GM21786 (cell line): Measurements from ENCODE around the gene ARVCF.

Experiments
- ATAC-seq: cut with Tn5 transposase; IDR thresholded peaks from one replicate; pipeline ENCODE4 v1.9.1; 2021; ENCODE audit not compliant: unreplicated experiment

The ARVCF gene

DNA sequence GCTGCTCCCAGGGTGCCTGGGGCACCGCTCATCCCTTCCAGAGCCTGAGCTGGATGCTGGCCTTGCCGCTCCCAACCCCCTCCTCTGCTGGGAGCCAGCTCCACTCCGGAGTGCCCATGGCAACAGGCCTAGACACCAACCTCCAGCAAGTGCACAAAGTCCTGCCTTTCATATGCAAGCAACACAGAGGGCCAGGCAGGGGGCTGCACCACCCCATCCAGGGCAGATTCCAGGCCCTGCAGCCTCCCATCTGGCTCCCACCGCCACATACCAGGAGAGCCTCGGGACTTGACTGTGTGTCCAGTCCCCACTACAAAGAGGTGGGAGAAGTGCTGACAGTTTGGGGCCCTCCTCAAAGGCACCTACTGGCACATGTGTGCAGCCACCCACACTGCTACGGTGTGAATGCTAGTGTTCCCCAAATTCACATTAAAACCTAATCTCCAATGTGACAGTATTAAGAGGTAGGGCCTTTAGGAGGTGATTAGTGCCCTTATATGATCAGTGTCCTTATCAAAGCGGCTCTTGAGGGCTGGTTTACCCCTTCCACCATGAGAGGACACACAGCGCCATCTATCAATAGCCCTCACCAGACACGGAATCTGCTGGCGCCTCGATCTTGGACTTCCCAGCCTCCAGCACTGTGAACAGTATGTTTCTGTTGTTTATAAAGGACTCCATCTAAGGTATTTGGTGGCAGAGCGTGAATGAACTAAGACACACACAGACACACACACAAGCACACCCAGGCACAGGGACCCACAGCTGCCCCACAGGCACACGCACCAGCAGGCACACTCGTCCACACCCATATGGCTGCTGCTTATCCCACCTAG is 16.2 kb downstream of the ARVCF start:
- ATAC-seq, result no peak

DNA sequence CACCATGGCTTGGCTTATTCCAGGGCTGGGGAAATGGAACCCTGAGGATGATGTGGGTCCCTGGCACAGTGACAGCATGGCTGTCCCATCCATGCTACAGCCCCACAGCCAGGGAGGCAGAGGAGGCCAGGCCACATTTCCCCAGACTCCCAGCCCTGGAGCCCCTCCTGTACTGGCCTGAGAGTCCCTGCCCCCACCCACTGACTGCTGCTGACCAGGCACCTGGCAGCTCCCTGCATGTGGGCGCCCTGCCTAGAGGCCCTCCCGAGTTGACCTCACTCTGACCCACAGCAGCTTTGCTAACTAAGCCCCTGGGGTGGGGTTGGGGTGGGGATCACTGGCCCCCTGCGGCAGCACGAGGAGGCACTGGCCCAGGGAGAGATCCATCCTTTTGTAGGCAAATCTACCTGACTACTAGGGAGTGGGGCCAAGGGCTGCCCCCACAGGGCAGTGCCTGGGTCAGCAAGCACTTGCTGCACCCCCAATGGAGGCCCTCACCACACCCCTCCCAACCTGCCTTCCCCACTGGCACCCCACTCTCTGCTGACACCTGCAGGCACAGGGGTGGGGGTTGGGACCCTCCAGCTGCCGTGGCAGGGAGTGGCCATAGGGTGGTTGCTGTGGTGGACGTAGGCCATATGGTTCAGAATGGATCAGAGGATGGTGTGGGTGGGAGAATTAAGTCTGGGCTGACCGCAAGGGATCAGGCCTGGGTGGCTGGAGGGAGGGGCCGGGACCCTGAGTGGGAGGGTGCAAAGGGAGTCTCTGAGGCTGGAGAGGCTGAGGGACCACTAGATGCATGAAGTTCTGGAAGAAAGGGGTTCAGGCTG is 17.4 kb downstream of the ARVCF start:
- no peak for ATAC-seq

DNA sequence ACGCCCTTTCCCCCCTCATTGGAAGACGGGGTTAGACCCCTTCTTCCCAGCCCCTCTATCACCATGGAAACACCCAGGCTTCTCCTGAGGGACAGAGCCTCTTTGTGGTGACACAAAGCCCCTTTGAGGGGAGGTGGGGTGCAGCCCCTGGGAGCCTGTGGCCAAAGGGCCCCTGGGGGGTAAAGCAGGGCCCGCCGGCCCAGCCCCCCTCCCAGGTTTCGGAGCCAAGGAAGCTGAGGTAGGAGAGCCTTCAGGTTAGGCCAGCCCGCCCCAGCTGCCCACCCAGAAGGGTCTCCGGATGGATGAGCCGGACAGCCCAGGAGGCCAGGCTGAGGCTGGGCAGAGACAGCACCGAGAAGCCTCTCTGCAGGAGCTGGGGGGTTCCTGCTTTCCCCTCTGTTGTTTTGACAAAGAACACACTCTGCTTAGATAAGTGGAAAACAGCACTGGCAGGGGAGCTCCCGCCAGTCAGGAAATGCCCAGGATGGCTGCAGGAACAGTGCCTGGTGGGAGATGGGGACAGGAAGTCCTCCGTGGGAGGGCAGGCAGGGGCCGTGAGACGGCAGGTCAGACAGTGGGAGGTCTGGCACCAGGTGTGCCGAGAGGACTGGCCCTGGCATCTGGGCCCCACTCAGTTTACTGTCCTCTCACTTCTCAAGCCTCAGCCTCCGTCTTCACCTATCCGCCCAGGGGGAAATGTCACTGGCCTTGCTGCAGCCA is 18.2 kb downstream of the ARVCF start:
- no peak for ATAC-seq

GRCh38 chr22:19997561-19998231 is 18.9 kb downstream of the ARVCF start:
- ATAC-seq, result no peak

DNA sequence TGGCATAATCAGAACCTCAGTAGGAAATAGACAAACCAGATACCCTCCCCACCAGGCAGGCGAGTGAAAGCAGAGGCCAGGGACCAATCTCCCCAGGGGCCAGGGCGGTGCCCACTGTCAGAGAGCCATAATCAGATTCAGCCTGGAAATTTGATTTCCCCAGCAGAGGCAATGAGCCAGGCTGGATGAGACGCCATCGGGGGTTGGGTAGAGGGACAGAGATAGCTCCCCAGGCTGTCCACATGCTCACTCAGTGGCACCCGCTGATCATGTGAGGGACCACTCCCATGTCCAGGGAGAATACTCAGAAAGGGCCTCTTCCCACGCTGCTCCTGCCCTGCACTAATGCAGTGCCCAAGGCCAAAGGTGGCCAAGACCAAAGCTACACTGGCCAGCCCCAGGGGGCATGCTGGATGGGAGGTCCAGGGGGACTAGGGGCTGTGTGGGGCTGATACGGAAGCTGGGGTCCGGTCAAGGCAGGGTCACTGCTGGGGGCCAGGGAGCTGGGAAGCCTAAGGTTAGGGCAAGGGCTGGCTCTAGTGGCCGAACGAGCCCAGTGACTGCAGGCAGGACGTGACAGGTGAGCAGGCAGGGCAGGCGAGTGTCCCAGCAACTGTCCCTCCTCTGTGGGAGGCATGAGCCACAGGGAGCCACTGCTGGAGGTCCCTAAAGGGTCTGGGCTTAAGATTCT is 19.8 kb downstream of the ARVCF start:
- no peak for ATAC-seq

DNA sequence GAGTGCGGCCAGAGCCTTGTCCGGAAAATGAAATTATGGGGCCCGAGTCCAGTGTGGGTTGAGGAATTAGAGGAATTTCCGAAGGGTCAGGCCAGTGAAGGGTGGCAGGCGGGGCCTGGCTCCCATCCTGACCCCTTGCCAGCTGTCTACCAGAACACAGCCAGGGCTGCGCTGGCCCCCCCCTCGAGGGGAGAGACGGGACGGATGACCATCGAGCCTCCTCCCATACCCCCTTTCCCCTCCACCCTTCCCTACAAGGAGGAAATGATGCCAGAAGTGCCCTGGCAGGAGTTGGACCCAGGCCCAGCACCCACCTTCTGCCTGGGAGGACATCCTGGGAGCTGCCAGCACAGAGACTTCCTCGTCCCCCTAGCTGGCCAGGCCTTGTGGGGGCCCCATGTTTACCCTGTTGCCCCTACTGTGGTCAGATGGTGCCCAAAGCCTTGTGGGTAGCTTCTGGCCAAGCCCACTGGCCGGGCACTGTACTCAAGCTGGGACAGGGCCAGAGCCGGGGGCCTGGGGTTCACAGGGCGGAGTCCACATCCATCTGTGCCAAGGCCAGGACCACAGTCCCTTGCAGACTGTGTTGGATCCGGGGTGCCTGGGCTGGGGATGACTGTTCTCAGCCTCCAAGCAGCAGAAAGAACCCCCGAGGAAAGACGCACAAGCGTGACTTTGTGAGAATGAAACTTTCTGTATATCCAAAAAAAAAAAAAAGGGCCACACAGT is 20.8 kb downstream of the ARVCF start:
- ATAC-seq, result no peak

- no peak for ATAC-seq
Measured at GRCh38 chr22:19994851-19995610, 21.6 kb downstream of the ARVCF start.

DNA sequence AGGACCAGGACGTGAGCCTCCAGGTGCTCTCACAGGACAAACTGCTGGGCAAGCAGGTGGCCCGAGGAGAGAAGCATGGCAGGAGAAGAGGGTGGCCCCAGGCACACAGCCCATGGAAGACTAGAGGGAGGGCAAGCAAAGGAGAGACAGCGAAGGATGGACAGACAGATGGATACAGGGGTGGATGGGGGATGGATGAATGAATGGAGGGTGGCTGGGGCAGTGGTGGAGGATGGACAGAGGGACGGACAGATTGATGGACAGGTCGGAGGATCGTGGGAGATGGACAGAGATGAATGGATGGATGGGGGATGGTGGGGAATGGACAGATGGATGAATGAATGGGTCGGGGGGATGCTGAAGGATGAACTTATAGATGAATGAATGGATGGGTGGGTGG is 22.7 kb downstream of the ARVCF start:
- no peak for ATAC-seq

- no peak for ATAC-seq
Measured at GRCh38 chr22:19992921-19993355, 23.7 kb downstream of the ARVCF start.

DNA sequence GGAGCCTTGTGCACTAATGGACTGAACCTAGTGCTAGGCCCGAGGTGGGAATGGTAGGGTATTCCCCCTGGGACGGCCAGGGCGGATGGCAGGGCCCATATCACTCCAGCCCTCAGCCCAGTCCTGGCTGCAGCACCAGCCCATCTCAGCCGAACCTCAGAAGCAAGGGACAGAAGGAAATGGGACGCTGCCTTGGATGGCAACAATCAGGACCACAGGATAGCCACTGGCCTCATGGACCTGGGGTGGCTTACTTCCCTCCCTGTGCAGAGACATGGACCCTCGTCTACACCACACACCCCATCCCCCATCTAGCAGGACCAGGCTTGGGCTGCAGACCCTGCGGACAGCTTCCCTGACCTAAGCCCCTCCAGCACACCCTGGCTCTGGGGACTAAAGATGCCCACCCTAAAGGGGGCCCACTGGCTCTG is 24.1 kb downstream of the ARVCF start:
- ATAC-seq, result no peak

DNA sequence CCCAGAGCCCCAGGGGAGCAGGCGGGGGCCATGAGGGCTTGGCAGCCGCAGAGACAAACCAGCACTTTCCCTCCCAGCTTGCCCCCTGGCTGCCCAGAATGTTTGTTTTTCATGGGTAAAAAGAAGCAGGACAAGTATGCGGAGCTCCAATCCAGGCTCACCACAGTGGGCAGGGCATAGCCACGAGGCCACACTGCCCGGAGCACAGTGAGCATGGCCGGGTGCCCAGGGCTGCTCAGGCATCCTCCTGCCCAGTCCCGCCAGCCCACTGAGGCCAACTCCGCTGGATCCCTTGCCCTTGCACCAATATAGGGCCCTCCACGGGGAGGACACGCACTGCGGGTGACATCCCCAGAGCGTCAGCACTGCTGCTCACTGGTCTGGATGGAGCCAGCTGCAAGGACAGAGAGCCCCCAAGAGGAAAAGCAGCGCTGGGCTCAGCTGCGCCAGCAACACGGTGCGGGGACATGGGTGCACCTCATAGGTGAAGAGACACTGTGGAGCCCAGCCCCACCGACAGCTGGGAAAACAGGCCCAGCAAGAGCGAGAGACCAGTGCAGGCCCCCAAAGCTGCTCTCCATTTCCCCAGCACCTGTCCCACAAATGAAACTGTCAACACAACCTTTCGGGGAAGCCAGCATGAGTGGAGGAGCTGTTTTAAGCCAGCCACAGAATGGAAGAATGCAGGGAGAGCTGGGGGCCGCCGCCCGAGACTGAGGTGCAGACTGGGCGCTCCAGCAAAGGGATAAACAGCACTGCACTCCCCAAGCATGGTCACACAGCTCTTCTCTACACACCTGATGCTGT is 24.8 kb downstream of the ARVCF start:
- no peak for ATAC-seq

- no peak for ATAC-seq
Measured at GRCh38 chr22:19991395-19991644, 25.3 kb downstream of the ARVCF start.

GRCh38 chr22:19990609-19991394 is 25.8 kb downstream of the ARVCF start:
- ATAC-seq, result no peak

GRCh38 chr22:19990188-19990587 is 26.4 kb downstream of the ARVCF start:
- ATAC-seq, result no peak

GRCh38 chr22:19989725-19990067 is 26.9 kb downstream of the ARVCF start:
- no peak for ATAC-seq

- no peak for ATAC-seq
Measured at GRCh38 chr22:19988965-19989724, 27.5 kb downstream of the ARVCF start.

- ATAC-seq, result no peak
Measured at GRCh38 chr22:19988331-19988808, 28.3 kb downstream of the ARVCF start.
